Globus pallidus (tissue), 1 donor: ENCODE data around the gene ABLIM3.
"Not testable (repeated sequence)": the region's sequence is repeated elsewhere in the genome, so short reads cannot be mapped to it uniquely, and the experiment has no call there.

Source experiments
- DNase-seq: peaks from one replicate; pipeline ENCODE4 v3.0.0-alpha.2; 2015; ENCODE audit warnings: low spot score

Gene ABLIM3

GRCh38 chr5:149157330-149157729 lies 16.0 kb downstream of the ABLIM3 start:
- DNase-seq, result no peak

- DNase-seq, result no peak
These were observed 19.0 kb downstream of the ABLIM3 start for GRCh38 chr5:149160291-149160787.

GRCh38 chr5:149161026-149161687 lies 19.9 kb downstream of the ABLIM3 start:
- DNase-seq, result no peak

GRCh38 chr5:149161850-149162249 lies 20.6 kb downstream of the ABLIM3 start:
- DNase-seq, result no peak

GRCh38 chr5:149162401-149163084 lies 21.2 kb downstream of the ABLIM3 start:
- no peak for DNase-seq

GRCh38 chr5:149164731-149165130 lies 23.4 kb downstream of the ABLIM3 start:
- DNase-seq, result no peak

GRCh38 chr5:149166128-149166527 lies 24.8 kb downstream of the ABLIM3 start:
- no peak for DNase-seq

- no peak for DNase-seq
These were observed 25.4 kb downstream of the ABLIM3 start for GRCh38 chr5:149166591-149167100.

GRCh38 chr5:149168276-149168906 lies 27.1 kb downstream of the ABLIM3 start:
- DNase-seq, result no peak

- DNase-seq, result no peak
These were observed 29.0 kb downstream of the ABLIM3 start for GRCh38 chr5:149170299-149170698.

- DNase-seq, result no peak
These were observed 31.0 kb downstream of the ABLIM3 start for GRCh38 chr5:149172261-149172660.

- no peak for DNase-seq
These were observed 31.6 kb downstream of the ABLIM3 start for GRCh38 chr5:149172709-149173505.

- DNase-seq, result no peak
These were observed 33.5 kb downstream of the ABLIM3 start for GRCh38 chr5:149174847-149175234.

GRCh38 chr5:149175346-149176105 lies 34.2 kb downstream of the ABLIM3 start:
- DNase-seq, result no peak

GRCh38 chr5:149177339-149177843 lies 36.1 kb downstream of the ABLIM3 start:
- DNase-seq, result no peak

- DNase-seq, result no peak
These were observed 36.7 kb downstream of the ABLIM3 start for GRCh38 chr5:149177911-149178565.

GRCh38 chr5:149181732-149182131 lies 40.4 kb downstream of the ABLIM3 start:
- no peak for DNase-seq

- no peak for DNase-seq
These were observed 40.9 kb downstream of the ABLIM3 start for GRCh38 chr5:149182241-149182640.

- DNase-seq, result no peak
These were observed 43.8 kb downstream of the ABLIM3 start for GRCh38 chr5:149185067-149185466.

GRCh38 chr5:149186506-149186905 lies 45.2 kb downstream of the ABLIM3 start:
- DNase-seq, result no peak

- DNase-seq, result not testable (repeated sequence)
These were observed 46.3 kb downstream of the ABLIM3 start for GRCh38 chr5:149187617-149188016.
